ENCODE results near the gene LMF2.

GRCh38 chr22:50455201-50455600, 52.3 kb downstream of the LMF2 start:
- TF ChIP-seq POLR2A (IDR thresholded peaks at IDR 0.05; ENCODE audit: low read depth, low read length): no peak
- no peak for TF ChIP-seq RFX5 (IDR thresholded peaks at IDR 0.05; ENCODE audit: low read depth, low read length)
- TF ChIP-seq CTCF (conservative IDR thresholded peaks at IDR 0.05; ENCODE audit: low read depth, low read length): no peak
- TF ChIP-seq MXI1 (IDR thresholded peaks at IDR 0.05; ENCODE audit: borderline replicate concordance, low read depth, low read length): no peak
- TF ChIP-seq SMC3 (IDR thresholded peaks at IDR 0.05; ENCODE audit: low read depth, low read length): no peak
- TF ChIP-seq RCOR1 (IDR thresholded peaks at IDR 0.05; ENCODE audit: insufficient replicate concordance, low read length): no peak
- no peak for TF ChIP-seq FOS (IDR thresholded peaks at IDR 0.05; ENCODE audit: low read depth, low read length)

Measured in IMR-90 (cell line).